ENCODE measurements around the gene FNDC3B. TPM values are rescaled to one million over a fixed set of nuclear protein-coding genes. Genes with fewer than 3 reads are reported as not detected.

The FNDC3B gene
- total and polyA plus RNA-seq, 9 of the 15 experiments (the other 6 are each of a cell fraction or from before 2014, with no cell fraction given) = 7.0 to 35.8 (median 16.2) TPM

DNA sequence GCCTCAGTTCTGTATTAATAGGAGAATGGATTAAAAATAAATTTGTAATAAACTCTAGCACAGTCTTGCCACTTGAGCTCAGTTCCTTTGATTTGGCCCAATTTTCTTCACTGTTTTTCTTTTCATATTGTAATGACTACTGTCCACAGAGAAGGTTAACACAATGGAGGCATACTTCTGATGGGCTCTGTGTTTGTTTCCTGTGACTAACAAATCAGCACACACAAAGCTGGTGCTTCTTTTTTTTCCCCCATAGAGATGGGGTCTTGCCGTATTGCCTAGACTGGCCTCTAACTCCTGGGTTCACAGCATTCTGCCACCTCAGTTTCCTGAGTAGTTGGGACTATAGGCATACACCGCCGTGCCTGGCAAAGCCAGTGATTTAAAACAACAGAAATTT is 226.7 kb downstream of the FNDC3B start:
- no TSS peak for BruUV-seq (replicated peaks)
- Histone ChIP-seq H3K79me2 (ENCODE audit: control insufficient read depth, insufficient read depth, low read length) (no peaks in the 10 kb centered on the region), H4K20me1 (replicated peaks; ENCODE audit: control insufficient read depth, insufficient read depth, low read length) (no peaks in the 10 kb centered on the region), H3K27ac (ENCODE audit: extremely low read depth, low read depth, low read length) (no peak overlapping the region), H2AFZ (ENCODE audit: low read depth, low read length) (no peak overlapping the region), H3K4me3 (no peak overlapping the region), H3K9me1 (ENCODE audit: control insufficient read depth, insufficient read depth, low read length) (no peaks in the 10 kb centered on the region), H3K36me3 (ENCODE audit: control insufficient read depth, insufficient read depth, low read length) (peaks cover 33% of the 10 kb centered on the region; the same call in 2 of the 3 replicates), H3K27me3 (ENCODE audit: control insufficient read depth in 2 of 2, insufficient read depth in 2 of 2, low read length in 2 of 2) (no peaks in the 10 kb centered on the region), H3K9me3 (replicated peaks; ENCODE audit: control insufficient read depth, insufficient read depth, low read depth, low read length) (no peaks in the 10 kb centered on the region), H3K4me2 (ENCODE audit: insufficient read depth, low read length) (no peak overlapping the region), H3K9ac (ENCODE audit: insufficient read depth in 1 of 2, low read depth in 2 of 2, low read length in 2 of 2) (no peak overlapping the region), H3K4me1 (replicated peaks in 1 of 2; ENCODE audit: control insufficient read depth in 2 of 2, insufficient read depth in 2 of 2, low read length in 2 of 2) (no peaks in the 10 kb centered on the region)
- CTCF ChIA-PET (ENCODE audit: low intra/inter-chr PET ratio) = interaction anchor here (0.6 kb wide), 1 partner anchor 541 kb away, joined by 3 read pairs; no protein-coding TSS in a partner anchor
- WGBS (ENCODE audit: insufficient coverage, low coverage, missing lambda C conversion rate) = 94% methylated on average over 3 of the region's 3 CpGs
- DNase-seq (ENCODE audit: extremely low read depth in 1 of 4, low spot score in 3 of 4) (no peak), ATAC-seq (no peak), FAIRE-seq (no peak)
- POLR2A ChIA-PET = no interaction called here
- in situ Hi-C loops (cut with MboI) = no loop called here
- intact Hi-C loops (cut with micrococcal nuclease) = no loop called here
- TF ChIP-seq TEAD2 (tag; IDR thresholded peaks at IDR 0.05) = no peak
- TF ChIP-seq STAT5A (IDR thresholded peaks at IDR 0.05; ENCODE audit: borderline replicate concordance, low read length) = no peak
- no peak for TF ChIP-seq E2F3 (CRISPR knock-in tag; IDR thresholded peaks at IDR 0.05)
- TF ChIP-seq ZNF174 (CRISPR knock-in tag; IDR thresholded peaks at IDR 0.05) = no peak
- no peak for TF ChIP-seq ZFP36 (IDR thresholded peaks at IDR 0.05; ENCODE audit: low read depth, low read length, partially characterized antibody)
- no peak for TF ChIP-seq SNIP1 (IDR thresholded peaks at IDR 0.05; ENCODE audit: low read depth)
- TF ChIP-seq ZNF76 (CRISPR knock-in tag; IDR thresholded peaks at IDR 0.05; ENCODE audit: borderline replicate concordance) = no peak
- TF ChIP-seq, protein P1, sequence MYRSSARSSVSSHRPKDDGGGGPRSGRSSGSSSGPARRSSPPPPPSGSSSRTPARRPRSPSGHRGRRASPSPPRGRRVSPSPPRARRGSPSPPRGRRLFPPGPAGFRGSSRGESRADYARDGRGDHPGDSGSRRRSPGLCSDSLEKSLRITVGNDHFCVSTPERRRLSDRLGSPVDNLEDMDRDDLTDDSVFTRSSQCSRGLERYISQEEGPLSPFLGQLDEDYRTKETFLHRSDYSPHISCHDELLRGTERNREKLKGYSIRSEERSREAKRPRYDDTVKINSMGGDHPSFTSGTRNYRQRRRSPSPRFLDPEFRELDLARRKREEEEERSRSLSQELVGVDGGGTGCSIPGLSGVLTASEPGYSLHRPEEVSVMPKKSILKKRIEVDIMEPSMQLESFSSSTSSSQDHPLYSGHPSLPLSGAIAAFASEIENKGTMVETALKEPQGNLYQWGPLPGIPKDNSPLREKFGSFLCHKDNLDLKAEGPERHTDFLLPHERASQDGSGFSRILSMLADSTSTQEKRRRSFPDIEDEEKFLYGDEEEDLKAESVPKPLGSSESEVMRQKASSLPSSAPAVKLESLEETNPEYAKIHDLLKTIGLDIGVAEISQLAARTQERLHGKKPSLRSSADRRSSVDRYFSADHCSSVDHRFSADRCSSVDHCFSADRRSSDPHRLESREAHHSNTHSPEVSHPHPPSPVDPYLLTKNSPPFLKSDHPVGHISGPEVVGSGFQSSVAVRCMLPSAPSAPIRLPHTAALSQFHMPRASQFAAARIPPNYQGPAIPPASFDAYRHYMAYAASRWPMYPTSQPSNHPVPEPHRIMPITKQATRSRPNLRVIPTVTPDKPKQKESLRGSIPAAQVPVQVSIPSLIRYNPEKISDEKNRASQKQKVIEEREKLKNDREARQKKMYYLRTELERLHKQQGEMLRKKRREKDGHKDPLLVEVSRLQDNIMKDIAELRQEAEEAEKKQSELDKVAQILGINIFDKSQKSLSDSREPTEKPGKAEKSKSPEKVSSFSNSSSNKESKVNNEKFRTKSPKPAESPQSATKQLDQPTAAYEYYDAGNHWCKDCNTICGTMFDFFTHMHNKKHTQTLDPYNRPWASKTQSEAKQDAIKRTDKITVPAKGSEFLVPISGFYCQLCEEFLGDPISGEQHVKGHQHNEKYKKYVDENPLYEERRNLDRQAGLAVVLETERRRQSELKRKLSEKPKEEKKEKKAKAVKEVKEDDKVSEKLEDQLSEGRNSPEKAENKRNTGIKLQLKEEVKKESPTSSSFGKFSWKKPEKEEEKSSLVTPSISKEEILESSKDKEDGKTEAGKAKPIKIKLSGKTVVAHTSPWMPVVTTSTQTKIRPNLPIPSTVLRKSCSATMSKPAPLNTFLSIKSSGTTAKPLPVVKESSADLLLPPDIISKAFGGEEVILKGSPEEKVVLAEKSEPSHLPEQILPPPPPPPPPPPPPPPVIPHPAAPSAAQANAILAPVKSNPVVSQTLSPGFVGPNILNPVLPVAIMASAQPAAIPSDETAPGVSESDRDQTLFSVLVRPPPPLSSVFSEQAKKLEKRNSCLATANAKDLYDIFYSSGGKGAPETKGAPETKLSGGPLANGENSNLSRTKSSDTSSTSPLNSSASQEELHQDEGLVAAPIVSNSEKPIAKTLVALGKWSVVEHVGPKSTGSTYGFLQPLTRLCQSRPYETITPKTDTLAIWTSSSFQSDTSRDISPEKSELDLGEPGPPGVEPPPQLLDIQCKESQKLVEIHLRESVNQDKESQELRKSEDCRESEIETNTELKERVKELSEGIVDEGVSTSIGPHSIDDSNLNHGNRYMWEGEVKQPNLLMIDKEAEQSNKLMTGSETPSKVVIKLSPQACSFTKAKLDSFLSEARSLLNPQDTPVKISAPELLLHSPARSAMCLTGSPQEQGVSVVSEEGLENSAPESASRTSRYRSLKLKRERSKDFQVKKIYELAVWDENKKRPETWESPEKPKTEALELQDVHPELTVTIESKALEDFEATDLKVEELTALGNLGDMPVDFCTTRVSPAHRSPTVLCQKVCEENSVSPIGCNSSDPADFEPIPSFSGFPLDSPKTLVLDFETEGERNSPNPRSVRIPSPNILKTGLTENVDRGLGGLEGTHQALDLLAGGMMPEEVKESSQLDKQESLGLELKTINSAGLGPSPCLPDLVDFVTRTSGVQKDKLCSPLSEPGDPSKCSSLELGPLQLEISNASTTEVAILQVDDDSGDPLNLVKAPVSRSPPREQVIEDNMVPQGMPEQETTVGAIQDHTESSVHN (IDR thresholded peaks at IDR 0.05; ENCODE audit: borderline replicate concordance in 1 of 2, low read depth in 1 of 2) = no peak
- TF ChIP-seq, protein P2, sequence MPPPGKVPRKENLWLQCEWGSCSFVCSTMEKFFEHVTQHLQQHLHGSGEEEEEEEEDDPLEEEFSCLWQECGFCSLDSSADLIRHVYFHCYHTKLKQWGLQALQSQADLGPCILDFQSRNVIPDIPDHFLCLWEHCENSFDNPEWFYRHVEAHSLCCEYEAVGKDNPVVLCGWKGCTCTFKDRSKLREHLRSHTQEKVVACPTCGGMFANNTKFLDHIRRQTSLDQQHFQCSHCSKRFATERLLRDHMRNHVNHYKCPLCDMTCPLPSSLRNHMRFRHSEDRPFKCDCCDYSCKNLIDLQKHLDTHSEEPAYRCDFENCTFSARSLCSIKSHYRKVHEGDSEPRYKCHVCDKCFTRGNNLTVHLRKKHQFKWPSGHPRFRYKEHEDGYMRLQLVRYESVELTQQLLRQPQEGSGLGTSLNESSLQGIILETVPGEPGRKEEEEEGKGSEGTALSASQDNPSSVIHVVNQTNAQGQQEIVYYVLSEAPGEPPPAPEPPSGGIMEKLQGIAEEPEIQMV (tag; conservative IDR thresholded peaks at IDR 0.05; ENCODE audit: low read depth) = no peak
- TF ChIP-seq RNF2 (IDR thresholded peaks at IDR 0.05) = no peak
- no peak for TF ChIP-seq DDX20 (tag; IDR thresholded peaks at IDR 0.05; ENCODE audit: low read depth)
- no peak for TF ChIP-seq ZNF224 (CRISPR knock-in tag; IDR thresholded peaks at IDR 0.05)
